ENCODE measurements around the gene CNNM1.
A peak's percentile ranks its signal among the peaks of the same experiment; 100 is the strongest.

The CNNM1 gene

DNA sequence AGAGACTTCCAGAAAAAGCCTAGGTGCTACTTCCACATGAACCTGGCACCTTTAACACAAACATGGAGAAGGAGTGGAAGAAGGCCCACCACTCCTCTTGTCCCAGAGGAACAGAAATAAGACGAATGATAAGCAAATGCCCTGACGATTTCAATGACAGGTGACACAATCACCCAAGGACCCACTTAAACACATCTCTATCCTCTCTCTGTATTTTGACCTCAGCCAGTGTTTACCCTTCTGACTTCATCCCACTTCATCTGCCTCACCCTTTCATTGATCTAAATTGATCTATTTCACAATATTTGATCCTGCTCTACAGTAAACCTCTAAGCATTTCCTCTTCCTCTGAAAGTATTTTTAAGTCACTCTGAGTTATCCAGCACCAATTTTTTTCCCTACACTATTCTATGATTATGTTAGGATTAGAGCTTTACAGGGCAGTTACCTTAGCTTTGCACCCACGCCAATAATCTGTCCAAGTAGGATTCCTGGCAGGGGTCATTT is 92.1 kb downstream of the CNNM1 start:
- no peak for DNase-seq (ENCODE audit: low spot score)

- DNase-seq (ENCODE audit: low spot score): no peak
Measured at GRCh38 chr10:99422529-99423096, 93.5 kb downstream of the CNNM1 start.

GRCh38 chr10:99424656-99425055 is 95.5 kb downstream of the CNNM1 start:
- no peak for DNase-seq (ENCODE audit: low spot score)

DNA sequence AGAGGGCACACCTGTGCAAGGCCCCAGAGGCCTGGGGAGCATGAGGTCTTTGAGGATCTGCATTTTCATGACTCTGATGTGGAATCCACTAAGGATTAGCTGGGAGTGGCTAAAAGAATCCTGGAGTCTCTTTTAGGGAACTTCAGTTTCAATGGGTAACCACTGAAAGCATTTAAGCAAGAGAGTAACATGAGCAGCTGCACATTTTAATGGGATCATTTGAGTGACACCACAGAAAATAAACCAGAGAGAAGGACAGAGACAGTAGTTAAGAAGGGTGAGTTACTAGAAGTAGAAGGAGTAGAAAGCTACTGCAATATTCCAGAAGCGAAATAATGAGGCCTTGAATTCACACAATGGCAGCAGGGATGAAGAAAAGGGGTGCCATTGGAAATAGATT is 96.0 kb downstream of the CNNM1 start:
- no peak for DNase-seq (ENCODE audit: low spot score)

DNA sequence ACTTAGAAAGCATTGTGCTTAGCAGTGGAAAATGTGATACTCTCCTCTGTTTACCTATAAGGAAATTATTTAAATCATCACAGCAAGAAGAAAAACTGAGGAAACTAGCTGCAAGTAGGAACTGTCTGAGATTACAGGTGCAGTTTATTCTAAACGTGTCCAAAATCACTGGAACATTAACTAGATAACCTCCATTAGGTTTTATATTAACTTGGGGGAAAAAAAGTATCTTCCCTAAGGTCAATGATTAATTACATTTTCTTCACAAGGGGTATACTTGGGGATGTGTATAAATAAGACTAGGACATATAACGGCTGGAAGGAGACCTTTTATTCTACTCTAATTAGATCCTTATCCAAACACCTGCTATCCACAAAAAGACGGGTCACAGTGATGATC is 97.5 kb downstream of the CNNM1 start:
- no peak for DNase-seq (ENCODE audit: low spot score)

GRCh38 chr10:99427566-99428190 is 98.5 kb downstream of the CNNM1 start:
- no peak for DNase-seq (ENCODE audit: low spot score)

GRCh38 chr10:99429517-99430095 is 100.5 kb downstream of the CNNM1 start:
- no peak for DNase-seq (ENCODE audit: low spot score)

DNA sequence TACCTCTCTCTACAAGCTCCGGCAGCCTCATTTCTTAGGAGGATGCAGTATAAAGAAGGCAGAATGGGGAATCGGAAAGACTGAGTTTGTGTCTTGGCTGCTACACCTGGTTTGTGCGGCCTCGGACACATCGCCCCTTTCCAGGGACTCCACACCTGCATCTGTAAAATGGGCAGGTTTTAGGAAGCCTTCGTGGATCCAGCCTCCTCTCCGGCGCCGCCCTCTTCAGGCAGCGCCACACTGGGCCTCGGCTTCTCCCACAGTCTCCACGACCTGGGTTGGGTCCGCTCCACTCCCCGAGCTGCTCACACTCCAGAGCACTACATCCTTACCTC is 100.9 kb downstream of the CNNM1 start:
- DNase-seq (ENCODE audit: low spot score): no peak

DNA sequence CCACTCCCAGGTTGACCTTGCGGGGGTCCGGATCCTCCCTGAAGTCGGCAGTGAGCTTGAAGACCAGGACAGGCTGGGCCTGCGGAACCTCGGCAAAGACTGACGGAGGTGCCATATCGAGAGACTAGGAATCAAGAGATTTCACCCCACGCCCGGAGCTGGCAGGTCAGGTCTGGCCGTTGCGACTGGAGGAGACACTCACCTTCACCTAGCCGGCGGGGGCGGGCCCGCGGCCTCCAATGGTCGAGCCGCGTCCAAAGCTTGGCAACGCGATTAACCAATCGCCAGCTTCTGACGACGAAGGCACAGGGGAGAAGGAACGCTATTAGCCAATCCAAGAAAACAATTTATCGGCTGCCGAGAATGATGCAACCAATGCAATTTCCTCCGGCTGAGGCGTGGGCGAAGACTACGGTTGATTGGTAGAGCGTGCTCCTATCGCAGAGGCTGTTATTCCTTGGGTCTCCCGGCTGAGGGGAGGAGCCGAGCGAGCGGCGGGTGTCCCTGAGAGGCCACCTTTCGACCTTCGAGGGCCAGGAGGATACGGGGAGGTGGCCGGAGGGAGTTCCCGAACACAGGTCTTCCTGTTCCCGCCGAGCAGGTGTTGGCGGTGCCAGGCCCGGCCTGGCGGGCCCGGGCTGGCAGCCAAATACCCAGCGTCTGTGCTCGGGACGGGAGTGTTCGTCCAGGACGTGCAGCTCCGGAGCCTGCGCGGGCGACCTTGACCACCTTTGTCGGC is 101.5 kb downstream of the CNNM1 start, which contains the start of gene GOT1:
Gene GOT1, minus strand, starts transcription at position 174 of the 739 bp plus-strand sequence. Its CDS starts 59 bp downstream, at position 115.
- peak; percentile 100 for DNase-seq (ENCODE audit: low spot score)

- peak; percentile 91 for DNase-seq (ENCODE audit: low spot score)
Measured at GRCh38 chr10:99431190-99431760, 102.1 kb downstream of the CNNM1 start.

- no peak for DNase-seq (ENCODE audit: low spot score)
Measured at GRCh38 chr10:99432047-99432446, 102.9 kb downstream of the CNNM1 start.

- DNase-seq (ENCODE audit: low spot score): no peak
Measured at GRCh38 chr10:99432881-99433280, 103.7 kb downstream of the CNNM1 start.

DNA sequence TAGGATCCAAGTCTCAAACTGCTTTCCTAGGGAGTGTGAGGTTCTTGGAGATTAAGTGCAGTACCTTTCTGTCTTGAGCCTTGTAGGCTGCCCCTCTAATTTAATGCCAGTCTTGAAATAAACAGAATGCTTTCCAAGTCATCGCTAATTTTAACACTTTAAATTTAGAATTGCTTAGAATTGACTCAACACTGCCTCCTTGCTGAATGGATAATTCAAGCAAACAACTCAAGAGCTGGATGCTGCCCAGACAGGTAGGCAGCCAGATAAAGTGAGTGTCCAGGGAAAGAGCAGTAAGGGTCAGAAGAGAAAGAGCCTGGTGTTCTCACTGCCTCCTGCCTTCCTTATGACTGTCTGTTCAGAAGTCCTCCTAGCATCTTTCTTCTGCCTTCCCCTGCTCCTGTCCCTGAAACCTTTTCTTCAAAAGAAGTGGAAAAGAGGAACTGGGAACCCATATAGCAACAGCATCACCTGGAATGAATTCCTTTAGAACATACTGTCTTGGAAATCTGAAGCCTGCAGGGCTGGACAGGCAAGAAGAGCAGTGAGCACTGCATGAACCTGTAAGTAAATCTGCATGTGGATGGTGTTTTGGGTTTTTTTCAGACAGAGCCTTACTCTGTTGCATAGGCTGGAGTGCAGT is 104.3 kb downstream of the CNNM1 start:
- DNase-seq (ENCODE audit: low spot score): peak; percentile 69

- DNase-seq (ENCODE audit: low spot score): peak; percentile 88
Measured at GRCh38 chr10:99435986-99436638, 107.0 kb downstream of the CNNM1 start.

DNA sequence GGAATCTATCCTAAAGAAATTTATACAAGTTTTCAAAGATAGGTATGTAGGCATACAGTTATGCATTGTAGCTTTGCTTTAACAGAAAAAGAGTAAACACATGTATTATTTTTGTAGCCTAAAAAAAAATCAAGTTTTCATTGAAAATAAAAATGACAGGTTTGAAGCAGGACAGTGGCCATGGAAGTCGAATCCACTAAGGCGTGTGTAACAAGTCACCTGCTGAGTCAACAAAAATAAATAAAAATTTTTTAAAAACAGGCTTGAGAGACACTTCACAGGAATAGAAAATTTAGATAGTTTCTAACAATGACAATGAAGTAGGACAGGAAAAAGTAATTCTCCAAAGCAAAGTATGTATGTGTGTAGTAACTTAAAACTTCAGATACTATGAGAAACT is 109.7 kb downstream of the CNNM1 start:
- no peak for DNase-seq (ENCODE audit: low spot score)

DNA sequence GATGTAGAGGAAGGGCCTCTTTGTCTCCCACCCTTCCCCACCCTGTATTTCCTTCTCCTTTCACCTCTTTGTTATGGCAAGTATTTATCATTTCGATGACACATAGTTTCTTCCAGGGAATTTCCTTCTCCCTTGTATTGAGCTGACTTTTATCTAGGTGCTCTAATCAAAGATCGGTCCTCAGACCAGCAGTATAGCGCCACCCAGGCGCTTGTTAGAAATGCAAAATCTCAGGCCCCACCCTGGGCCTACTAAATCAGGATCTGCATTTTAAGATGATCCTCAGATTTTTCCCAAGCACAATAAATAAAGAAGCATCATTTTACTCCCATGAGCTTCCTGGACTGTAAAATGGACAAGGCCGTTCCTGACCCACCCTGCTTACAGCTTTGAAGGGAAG is 113.2 kb downstream of the CNNM1 start:
- no peak for DNase-seq (ENCODE audit: low spot score)

GRCh38 chr10:99443500-99443899 is 114.3 kb downstream of the CNNM1 start:
- no peak for DNase-seq (ENCODE audit: low spot score)

All from cerebellar cortex (tissue), 1 donor.